Keratinocyte (primary cell): ENCODE results near the gene NFAM1.

ENCODE experiments used
- CTCF ChIP-seq, 3 experiments: IDR thresholded peaks in 1 of 3; conservative IDR thresholded peaks in 1 of 3; optimal IDR thresholded peaks in 1 of 3; 2 replicates in 2 of 3; 3 replicates in 1 of 3; pipeline versions ENCODE3 to v1.5.1; 2011; ENCODE audit warnings: low read length in 3 of 3, mild to moderate bottlenecking in 3 of 3, moderate library complexity in 2 of 3, control low read depth in 1 of 3, inconsistent platforms in 1 of 3; ENCODE audit not compliant: insufficient read depth in 2 of 3; ENCODE audit errors: extremely low read depth in 1 of 3
- EZH2 ChIP-seq: IDR thresholded peaks from one replicate; pipeline ENCODE4 v1.6.1; 2012; ENCODE audit warnings: inconsistent platforms, mild to moderate bottlenecking, low read length, moderate library complexity

GRCh38 chr22:42361523-42361922 is 70.7 kb downstream of the NFAM1 start:
- TF ChIP-seq EZH2 (no peak), CTCF (optimal IDR thresholded peaks at IDR 0.05 in 1 of 3, IDR thresholded peaks at IDR 0.05 in 1 of 3, conservative IDR thresholded peaks at IDR 0.05 in 1 of 3; ENCODE audit: extremely low read depth in 1 of 3, insufficient read depth in 2 of 3, low read length in 3 of 3) (no peak)
